ENCODE results near the gene IRS1. TPM values are rescaled to one million over a fixed set of nuclear protein-coding genes. Genes with fewer than 3 reads are reported as not detected.

The IRS1 gene
- total and polyA plus RNA-seq, 8 donors: 2.1 to 26.8 (median 11.9) TPM

- H3K4me1 ChIP-seq: no peaks in the 10 kb centered on the region
- peak in 1 of 2 donors; percentile 36 for DNase-seq
- intact Hi-C loops (cut with DNase I; ENCODE audit: low total_unique reads): no loop called here
- no peak overlapping the region for H3K4me3 ChIP-seq
- WGBS, 5 donors: 88 to 97% (median 92%) methylated on average over 1 of the region's 1 CpG
- no peaks in the 10 kb centered on the region for H3K36me3 ChIP-seq
- no peaks in the 10 kb centered on the region for H3K9me3 ChIP-seq
- TF ChIP-seq, protein P1, sequence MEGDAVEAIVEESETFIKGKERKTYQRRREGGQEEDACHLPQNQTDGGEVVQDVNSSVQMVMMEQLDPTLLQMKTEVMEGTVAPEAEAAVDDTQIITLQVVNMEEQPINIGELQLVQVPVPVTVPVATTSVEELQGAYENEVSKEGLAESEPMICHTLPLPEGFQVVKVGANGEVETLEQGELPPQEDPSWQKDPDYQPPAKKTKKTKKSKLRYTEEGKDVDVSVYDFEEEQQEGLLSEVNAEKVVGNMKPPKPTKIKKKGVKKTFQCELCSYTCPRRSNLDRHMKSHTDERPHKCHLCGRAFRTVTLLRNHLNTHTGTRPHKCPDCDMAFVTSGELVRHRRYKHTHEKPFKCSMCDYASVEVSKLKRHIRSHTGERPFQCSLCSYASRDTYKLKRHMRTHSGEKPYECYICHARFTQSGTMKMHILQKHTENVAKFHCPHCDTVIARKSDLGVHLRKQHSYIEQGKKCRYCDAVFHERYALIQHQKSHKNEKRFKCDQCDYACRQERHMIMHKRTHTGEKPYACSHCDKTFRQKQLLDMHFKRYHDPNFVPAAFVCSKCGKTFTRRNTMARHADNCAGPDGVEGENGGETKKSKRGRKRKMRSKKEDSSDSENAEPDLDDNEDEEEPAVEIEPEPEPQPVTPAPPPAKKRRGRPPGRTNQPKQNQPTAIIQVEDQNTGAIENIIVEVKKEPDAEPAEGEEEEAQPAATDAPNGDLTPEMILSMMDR (IDR thresholded peaks at IDR 0.05): no peak
- TF ChIP-seq EP300 (IDR thresholded peaks at IDR 0.05) (no peak), POLR2A (IDR thresholded peaks at IDR 0.05) (no peak), POLR2AphosphoS5 (IDR thresholded peaks at IDR 0.05) (no peak)
- H3K27ac ChIP-seq: no peak overlapping the region
- no peaks in the 10 kb centered on the region for H3K27me3 ChIP-seq
Measured at GRCh38 chr2:226712941-226713340, 86.7 kb downstream of the IRS1 start.

DNA sequence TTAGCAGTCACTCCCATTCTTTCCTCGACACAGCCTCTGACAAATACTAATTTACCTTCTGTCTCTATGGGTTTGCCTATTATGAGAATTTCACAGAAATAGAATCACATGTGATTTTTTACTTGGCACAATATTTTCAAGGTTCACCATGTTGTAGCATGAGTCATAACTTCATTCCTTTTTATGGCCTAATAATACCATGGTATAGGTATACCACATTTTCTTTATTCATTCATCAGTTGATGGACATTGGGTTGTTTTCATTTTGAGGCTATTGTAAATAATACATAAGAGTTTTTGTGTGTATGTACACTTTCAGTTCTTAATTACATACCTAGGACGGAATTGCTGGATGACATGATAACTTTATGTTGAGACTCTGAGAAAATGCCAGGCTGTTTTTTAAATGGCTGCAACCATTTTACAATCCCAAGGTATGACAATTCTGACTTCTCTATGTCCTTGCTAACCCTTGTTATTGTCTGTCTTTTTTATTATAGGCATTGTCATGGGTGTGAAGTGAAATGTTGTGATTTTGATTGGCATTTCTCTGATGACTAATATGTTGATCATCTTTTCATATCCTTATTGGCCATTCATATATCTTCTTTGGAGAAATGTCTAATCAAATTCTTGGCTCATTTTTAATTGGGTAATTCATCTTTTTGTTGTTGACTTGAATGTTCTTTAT is 87.9 kb downstream of the IRS1 start:
- WGBS, 5 donors: 89 to 97% (median 94%) methylated on average over 2 of the region's 2 CpGs
- Histone ChIP-seq H3K4me3 (no peak overlapping the region), H3K36me3 (no peaks in the 10 kb centered on the region), H3K27me3 (no peaks in the 10 kb centered on the region), H3K4me1 (no peaks in the 10 kb centered on the region), H3K9me3 (no peaks in the 10 kb centered on the region), H3K27ac (no peak overlapping the region)
- no peak for TF ChIP-seq POLR2A (IDR thresholded peaks at IDR 0.05)
- no peak for TF ChIP-seq POLR2AphosphoS5 (IDR thresholded peaks at IDR 0.05)
- no peak for TF ChIP-seq EP300 (IDR thresholded peaks at IDR 0.05)
- TF ChIP-seq, protein P1 (IDR thresholded peaks at IDR 0.05): no peak
- DNase-seq: no peak
- intact Hi-C loops (cut with DNase I; ENCODE audit: low total_unique reads): no loop called here

GRCh38 chr2:226707499-226707898 is 92.1 kb downstream of the IRS1 start:
- no peak for DNase-seq
- Histone ChIP-seq H3K36me3 (no peaks in the 10 kb centered on the region), H3K4me3 (no peak overlapping the region), H3K9me3 (no peaks in the 10 kb centered on the region), H3K27me3 (no peaks in the 10 kb centered on the region), H3K4me1 (no peaks in the 10 kb centered on the region), H3K27ac (no peak overlapping the region)
- TF ChIP-seq, protein P1 (IDR thresholded peaks at IDR 0.05): no peak
- TF ChIP-seq EP300 (IDR thresholded peaks at IDR 0.05): no peak
- TF ChIP-seq POLR2A (IDR thresholded peaks at IDR 0.05): no peak
- no peak for TF ChIP-seq POLR2AphosphoS5 (IDR thresholded peaks at IDR 0.05)
- intact Hi-C loops (cut with DNase I; ENCODE audit: low total_unique reads): no loop called here

DNA sequence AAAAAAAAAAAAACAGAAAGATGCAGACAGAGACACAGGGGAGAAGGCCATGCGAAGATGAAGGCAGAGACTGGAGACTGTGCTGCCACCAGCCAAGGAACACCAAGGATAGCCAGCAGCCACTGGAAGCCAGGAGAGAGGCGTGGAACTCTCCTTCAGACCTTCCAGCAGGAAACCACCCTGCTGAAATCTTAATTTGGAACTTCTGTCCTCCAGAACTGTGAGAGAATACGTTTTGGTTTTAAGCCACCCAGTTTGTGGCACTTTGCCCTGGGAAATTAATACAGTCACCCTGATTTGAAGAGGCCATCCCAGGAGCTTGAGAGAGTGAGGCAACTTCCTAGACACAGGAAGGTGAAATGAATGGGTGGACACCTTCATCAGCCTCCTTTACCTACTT is 93.7 kb downstream of the IRS1 start:
- Histone ChIP-seq H3K27ac (no peak overlapping the region), H3K9me3 (no peaks in the 10 kb centered on the region), H3K27me3 (no peaks in the 10 kb centered on the region), H3K4me3 (no peak overlapping the region), H3K36me3 (no peaks in the 10 kb centered on the region), H3K4me1 (no peaks in the 10 kb centered on the region)
- intact Hi-C loops (cut with DNase I; ENCODE audit: low total_unique reads): no loop called here
- WGBS, 5 donors: 82 to 89% (median 84%) methylated on average over 3 of the region's 3 CpGs
- no peak for TF ChIP-seq POLR2A (IDR thresholded peaks at IDR 0.05)
- no peak for DNase-seq

DNA sequence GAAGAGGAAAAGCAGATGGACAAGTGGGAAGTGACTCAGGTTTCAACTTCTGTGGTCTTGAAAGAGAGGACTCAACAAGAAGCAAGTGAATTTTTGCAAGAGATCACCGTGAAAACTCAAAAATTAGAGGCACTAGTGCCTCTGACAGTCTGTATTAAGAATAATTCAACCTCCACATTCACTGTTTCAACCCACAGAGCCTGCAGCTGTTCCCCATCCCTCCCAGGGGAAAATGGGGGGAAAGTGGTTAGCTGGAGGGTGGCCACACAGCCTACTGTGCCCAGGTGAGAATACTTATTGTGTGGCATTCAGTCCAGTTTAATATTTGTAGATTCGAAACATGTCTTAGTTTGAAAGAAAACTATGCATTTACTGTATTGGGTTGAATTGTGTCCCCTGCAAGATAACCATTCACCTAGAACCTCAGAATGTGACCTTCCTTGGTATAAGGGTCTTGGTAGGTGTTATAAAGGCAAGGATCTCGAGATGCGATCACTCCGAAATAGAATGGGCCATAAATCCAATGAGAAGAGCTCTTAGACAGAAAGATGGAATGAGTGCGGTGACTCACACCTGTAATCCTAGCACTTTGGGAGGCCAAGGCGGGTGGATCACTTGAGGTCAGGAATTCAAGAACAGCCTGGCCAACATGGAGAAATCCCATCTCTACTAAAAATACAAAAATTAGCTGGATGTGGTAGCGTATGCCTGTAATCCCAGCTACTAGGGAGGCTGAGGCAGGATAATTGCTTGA is 94.3 kb downstream of the IRS1 start:
- Histone ChIP-seq H3K27me3 (no peaks in the 10 kb centered on the region), H3K4me1 (no peaks in the 10 kb centered on the region), H3K27ac (no peak overlapping the region), H3K36me3 (no peaks in the 10 kb centered on the region), H3K9me3 (no peaks in the 10 kb centered on the region), H3K4me3 (no peak overlapping the region)
- intact Hi-C loops (cut with DNase I; ENCODE audit: low total_unique reads): no loop called here
- no peak for DNase-seq
- WGBS, 5 donors: 92 to 97% (median 96%) methylated on average over 8 of the region's 8 CpGs
- TF ChIP-seq POLR2A (IDR thresholded peaks at IDR 0.05) (no peak), POLR2AphosphoS5 (IDR thresholded peaks at IDR 0.05) (no peak)

Data from stomach (tissue), 9 donors.